Activated CD4-positive, alpha-beta T cell treated with anti-CD3 and anti-CD28 coated beads, Interleukin-10, Interleukin-2, amounts not matched to agents 100 ng/mL and 50 ng/mL, durations not matched to agents 16 hours and 8 hours (primary cell): ENCODE measurements around the gene C12orf42.
A peak's percentile ranks its signal among the peaks of the same experiment; 100 is the strongest.
"Not testable (repeated sequence)": the region's sequence is repeated elsewhere in the genome, so short reads cannot be mapped to it uniquely, and the experiment has no call there.

Experiments used
- DNase-seq: peaks from one replicate; pipeline ENCODE4 v3.0.0-alpha.2; 2020

C12orf42 gene

DNA sequence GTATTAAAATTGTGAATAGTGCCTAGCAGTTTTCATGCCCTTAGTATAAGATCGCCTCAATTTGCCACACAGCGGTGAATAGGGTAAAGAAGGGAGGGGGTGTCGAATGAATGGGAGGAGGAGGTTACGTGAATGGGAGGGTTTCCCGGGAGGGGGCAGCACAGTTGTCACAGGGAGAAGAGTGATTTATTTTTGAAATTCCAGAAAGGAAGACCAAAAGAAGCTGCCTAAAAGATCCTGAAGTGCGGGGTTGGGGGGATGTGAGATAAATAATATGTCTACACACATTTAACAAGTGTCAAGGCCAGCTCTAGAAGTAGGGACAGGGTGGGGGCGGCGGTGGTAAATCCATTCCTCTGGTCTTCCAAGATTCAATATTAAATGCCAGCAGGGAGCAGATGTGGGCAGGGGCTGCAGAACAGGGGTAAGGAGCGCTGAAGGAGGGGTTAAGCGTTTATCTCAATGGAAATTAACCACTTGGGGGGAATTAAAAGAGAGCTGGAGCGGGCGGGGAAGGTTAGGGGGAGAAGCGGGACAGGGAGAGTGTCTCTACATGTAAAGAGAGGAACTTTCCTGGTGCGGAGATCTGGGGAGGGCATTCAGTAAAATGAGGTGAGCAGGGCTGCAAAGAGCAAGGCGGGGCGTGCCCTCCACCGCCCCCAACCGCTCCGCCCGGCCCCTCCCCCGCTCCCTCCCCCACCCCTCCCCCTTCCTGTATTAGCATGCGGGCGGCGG, 867 bp downstream of the C12orf42 start:
- no peak for DNase-seq

DNA sequence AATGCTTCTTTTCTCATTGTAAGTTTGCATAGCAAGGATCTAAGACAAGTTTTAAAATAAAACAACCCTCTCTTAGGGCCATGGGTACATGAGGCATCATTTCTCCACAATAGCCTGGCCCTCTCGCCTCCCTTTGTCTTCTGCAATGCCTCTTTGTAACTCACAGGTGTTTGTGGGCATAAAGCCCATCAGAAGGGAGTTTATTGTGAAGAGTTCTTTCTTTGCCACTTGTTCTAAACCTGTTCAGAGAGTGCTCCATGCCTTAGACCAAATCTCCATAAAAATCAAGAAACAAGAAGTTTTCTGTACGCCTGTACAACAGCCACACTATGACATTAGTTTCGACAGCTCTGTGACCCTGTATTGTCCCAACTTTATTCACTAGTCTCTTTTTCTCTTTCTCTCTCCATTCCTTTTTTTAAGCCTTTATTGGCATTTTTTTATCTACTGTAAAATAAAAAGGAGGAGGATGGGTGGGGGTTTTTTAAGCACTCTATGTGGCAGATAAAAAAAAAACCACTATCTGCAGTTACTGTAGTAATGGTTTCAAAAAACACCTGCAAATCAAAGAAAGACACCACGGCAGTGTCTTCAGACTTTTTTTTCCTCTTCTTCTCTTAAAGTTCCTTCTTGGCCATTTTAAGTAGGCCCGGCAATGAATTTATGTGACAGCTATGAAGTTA, 1.6 kb downstream of the C12orf42 start:
- DNase-seq: no peak

DNA sequence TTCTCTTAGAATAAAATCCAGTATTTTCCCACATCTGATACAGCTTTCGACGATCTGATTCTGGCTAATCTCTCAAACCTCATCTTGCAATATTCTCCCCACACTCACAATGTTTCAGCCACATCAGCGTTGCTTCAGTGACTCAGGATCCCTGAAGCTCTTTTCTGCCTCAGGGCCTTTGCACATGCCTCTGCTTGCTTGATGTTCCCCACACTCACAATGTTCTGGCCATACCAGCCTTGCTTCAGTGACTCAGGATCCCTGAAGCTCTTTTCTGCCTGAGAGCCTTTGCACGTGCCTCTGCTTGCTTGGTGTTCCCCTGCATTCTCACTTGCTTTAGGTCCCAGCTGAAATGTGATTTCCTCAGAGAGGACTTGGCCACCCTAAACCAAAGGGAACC, 2.6 kb downstream of the C12orf42 start:
- no peak for DNase-seq

DNA sequence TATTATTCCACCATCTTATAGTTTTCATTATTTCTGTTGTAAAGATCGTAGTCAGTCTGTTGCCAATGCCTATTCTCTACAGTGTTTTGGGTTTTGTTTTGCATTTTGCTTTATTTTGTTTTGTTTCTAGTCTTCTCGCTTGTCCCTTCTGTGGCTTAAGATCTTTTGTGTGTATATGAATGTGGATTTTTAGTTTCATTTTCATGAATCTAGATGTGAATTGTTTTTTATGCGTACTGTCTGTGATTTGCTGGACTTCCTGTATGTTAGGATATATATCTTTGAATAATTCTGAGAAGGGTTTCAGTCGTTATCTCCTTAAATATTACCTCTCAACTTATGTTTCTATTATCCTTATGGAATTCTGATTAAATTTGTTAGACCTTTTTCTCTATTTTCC, 13.4 kb downstream of the C12orf42 start:
- no peak for DNase-seq

DNA sequence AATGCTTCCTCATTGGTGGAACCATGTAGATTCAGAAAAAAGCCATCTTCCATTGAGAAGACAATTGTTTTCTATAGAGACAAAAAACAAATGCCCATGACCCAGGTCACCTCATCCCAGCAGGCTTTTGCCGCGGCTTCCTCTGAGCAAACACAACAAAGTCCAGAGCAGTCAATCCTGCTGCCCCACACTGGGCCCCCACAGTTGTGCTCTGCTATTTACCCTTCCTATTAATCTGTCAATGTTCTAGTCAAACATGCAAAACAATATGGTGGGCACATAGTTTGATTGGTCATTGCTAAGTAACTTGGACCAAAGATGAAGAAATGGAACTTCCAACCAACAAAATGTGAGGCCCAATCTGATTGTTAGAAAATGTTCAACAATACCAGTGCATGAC, 20.7 kb downstream of the C12orf42 start:
- DNase-seq: no peak

DNA sequence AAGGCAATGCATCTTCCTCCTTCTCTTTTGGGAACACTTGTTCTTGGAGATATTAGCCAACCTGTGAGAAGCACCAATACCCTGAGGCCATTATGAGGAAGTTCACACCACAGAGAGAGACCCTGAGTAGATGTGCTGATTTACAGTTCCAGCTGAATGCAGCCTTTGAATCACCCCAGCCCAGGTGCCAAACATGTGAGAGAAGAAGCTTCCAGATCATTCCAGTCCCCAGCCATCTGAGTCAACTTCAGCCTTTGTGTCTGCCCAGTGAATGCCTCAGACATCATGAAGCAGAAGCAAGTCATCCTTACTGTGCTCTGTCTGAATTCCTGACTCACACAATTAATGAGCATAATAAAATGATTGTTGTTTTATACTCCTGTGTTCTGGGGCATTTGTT, 25.1 kb downstream of the C12orf42 start:
- no peak for DNase-seq

DNA sequence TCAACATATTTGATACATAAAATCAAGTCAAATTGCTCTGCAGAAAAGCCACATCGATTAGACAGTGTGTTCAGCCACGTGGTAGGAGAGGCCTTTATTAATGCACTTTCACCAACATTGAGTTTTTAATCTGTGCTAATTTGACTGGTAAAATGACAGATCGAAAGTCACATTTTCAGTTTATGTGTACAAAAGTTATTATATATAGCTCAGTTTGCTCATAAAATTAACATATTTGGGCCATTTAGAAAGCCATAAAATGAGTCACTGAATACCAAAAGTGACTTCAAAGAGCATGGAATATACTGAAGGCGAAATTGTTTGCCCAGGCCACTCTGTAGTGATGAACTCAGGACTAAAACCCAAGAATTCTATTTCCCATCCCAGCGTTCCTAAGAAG, 26.0 kb downstream of the C12orf42 start:
- no peak for DNase-seq

DNA sequence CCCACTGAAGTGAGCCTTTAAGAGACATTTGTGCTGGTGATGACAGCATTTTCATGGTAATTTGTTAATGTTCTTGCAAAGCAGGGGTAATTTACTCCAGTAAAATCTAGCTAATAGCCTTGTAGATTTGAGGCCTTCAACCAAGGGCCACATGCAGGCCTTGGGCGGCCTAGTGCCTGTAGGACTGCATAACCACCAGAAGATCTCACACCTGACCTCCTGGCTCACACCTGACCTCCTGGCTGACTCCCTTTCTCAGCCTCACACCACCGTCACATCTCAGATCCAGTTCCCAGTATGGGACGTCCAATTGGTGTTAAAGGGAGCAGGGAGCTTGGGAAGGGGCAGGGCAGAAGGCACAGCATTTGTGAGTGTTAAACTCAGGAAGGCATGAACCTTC, 26.9 kb downstream of the C12orf42 start:
- no peak for DNase-seq

DNA sequence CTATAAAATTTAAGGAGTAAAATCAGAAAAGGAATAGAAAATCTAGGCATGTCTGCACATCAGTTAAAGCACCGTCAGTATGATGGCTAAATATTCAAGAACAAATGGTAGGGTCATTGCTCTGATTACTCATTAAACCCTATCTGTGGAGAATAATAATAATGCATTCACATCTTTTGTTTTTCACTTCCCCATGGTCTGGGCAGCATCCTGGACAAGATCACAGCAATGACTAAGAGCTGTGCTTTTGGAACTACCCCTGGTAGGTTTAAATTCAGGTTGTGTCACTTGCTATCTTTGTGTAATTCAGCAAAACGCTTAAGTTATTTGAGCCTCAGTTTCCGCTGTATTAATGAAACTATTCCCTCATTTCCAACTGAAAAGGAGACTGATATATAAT, 33.1 kb downstream of the C12orf42 start:
- no peak for DNase-seq

DNA sequence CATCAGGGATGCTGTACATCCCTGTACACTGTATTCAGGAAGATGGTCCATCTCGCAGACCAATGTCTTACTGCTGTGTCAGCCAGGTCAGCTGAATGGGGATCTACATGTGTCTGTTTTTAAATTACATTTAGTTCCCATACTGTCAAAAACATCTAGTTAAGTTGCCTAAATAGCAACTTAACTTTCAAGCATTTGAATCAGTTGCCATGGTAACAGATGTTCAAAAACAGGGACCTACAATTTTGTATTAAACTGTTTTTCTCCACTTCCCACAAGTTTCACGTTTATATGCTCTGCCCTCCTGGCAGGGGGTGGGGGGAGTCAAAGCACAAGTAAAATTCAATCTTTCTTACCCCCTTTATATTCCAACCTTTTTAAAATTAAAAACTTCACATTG, 38.3 kb downstream of the C12orf42 start:
- DNase-seq: no peak

DNA sequence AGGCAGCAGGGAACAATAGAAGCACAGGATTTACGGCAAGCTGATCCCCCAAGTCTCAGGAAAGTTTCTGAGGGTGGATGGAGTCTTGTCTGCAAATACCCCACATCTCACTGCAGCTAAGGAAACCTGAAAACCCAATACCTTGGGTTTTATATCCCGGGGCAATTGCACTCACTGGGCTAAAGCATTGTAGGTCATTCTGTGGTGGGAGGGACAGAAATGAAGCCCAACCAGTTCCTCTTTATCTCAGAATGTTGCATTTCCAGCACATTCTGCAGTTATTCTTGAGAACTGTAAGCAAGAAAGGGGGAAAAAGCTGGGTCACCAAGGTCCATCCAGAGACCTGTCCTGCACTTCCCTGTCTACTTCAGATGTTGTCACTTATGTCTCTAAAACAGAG, 39.8 kb downstream of the C12orf42 start:
- no peak for DNase-seq

DNA sequence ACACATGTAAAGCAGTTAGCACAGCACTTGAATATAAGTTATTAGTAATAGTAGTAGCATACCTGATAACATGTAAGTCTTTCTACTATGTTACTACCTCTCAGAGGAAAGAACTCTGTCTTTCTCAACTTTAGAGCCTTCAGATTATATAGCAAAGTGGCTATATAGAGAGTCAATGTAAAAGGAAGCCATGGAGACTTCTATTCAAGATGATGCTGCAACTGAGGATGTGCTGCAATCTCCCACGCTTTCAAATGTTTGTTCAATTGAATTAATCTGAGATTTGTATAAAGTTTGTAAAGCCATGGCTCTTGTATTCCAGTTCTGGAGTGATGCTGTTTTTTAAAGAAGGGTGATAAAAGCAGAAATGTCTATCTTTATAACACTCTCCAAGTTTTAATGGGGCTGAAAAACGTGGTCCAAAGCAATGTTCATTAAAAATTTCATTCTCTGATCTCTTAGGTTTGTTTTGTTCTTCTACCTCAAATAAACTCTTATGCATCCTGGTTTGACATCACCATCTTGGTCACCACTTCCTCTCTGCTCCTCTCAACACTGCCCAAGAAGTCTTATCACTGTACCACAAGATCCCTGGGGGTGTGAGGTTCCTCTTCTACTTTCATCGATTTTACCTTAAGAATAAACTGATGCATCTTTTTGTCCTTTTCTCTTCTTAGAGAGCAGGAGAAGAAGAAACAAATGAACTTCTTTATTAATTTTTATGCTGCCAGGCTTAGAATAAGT, 40.6 kb downstream of the C12orf42 start:
- DNase-seq: peak; percentile 39

DNA sequence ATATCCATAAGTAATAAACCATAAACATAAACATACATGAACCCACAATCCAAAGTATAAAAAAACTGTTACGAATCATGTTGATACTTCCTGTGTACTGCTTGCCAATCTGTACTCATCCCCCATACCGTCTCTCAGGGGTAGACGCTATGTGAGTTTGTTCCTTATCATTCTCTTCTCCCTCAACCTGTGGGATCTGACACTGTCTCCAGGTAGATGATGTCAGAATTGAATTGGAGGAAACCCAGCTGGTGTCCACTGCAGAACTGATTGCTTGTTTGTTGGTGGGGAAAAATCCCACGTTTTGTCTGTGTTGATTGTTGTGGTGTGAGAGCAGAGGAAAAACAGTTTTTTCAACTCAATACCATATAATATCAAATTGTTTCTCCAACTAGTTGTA, 50.8 kb downstream of the C12orf42 start:
- no peak for DNase-seq

DNA sequence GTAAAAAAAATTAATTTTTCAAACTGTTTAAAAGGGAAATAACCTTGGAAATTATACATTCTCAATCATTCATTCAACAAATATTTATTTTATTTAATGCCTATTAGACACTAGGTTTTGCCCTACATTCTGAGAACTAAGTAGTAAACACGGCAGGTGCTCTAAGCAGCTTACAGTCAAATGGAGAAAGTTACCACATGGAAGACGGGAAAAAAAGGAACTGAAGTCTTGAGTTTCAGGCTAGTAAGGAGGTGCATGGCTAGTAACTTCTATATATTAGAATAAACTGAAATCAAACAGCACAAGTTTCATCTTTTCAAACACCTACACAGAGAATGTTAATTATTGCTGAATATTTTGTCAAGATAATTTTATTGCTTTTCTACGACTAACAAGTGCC, 52.9 kb downstream of the C12orf42 start:
- no peak for DNase-seq

DNA sequence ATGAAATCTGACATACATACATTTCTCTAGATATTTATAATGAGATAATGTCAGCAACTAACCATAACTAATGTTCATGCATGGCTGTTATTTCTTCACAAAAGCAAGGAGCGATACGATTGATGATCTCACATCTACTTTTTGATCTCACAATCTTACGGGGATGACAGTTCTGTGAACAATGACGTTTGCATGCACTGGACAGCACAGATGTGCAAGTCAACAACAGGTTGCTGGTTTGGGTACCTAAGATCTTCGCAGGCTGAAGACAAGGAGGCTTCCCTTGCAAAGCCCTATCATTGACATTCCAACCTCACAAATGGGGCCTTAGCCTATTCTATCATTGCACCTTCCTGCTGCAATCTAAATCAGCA, 53.6 kb downstream of the C12orf42 start:
- no peak for DNase-seq

DNA sequence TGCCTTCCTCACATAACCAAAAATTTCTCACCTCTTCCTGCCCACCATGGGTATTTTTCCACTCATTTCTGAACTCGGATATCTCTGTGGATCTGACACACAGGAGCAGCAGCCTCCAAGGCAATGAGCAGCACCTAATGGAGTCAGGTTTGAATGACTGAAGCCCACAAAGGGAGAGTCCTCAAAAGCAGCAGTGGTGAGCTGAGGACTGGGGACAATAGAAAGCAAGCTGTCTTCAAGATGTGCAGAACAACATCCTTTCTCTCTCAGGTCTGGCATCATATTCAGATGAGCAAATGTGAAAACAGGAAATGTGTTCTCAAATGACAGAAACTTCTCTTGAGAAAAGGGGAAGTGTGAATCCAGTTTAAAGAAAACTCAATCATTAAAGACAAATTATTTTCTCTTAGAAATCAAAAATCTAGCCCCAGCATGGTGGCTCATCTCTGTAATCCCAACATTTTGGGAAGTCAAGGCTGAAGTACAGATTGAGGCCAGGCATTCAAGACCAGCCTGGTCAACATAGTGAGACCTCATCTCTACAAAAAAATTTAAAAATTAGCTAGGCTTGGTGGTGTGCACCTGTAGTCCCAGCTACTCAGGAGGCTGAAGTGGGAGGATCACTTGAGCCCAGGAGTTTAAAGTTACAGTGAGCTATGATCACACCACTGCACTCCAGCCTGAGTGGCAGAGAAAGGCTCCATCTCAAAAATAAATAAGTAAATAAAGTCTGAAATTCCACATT, 54.2 kb downstream of the C12orf42 start:
- DNase-seq: peak; percentile 83

DNA sequence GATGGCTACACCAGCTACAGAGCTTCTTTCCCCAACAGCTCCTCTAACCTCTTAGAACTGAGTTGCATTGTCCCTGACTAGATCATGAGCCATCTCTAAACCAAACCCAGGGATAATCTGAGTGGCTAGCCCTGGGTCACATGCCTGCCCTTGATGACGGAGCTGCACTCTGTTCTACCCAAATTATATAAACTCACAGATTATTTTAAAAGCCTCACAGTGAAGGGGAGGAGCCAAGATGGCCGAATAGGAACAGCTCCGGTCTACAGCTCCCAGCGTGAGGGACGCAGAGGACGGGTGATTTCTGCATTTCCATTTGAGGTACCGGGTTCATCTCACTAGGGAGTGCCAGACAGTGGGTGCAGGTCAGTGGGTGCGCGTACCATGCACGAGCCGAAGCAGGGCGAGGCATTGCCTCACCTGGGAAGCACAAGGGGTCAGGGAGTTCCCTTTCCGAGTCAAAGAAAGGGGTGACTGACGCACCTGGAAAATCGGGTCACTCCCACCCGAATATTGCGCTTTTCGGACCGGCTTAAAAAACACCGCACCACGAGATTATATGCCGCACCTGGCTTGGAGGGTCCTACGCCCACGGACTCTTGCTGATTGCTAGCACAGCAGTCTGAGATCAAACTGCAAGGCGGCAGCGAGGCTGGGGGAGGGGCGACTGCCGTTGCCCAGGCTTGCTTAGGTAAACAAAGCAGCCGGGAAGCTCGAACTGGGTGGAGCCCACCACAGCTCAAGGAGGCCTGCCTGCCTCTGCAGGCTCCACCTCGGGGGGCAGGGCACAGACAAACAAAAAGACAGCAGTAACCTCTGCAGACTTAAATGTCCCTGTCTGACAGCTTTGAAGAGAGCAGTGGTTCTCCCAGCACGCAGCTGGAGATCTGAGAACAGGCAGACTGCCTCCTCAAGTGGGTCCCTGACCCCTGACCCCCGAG, 61.3 kb downstream of the C12orf42 start:
- DNase-seq: not testable (repeated sequence)

DNA sequence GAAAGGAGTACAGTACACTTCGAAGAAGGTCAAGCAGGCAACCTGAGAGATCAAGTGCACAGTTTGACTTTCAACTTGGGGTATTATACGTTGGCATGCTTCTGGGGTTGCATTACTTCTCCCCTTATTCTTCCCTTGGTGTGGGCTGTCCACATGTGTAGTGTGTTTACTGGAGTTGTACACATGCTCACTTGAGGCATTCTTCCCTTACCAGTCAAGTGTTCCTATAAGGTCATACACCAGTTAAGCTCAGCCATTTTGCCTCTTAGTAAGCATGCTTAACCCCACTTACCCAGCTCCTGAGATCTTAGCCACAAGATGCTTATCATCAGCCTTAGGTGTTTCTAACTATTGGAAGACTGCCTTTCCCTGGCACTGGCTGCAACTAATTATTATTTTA, 63.8 kb downstream of the C12orf42 start:
- no peak for DNase-seq

DNA sequence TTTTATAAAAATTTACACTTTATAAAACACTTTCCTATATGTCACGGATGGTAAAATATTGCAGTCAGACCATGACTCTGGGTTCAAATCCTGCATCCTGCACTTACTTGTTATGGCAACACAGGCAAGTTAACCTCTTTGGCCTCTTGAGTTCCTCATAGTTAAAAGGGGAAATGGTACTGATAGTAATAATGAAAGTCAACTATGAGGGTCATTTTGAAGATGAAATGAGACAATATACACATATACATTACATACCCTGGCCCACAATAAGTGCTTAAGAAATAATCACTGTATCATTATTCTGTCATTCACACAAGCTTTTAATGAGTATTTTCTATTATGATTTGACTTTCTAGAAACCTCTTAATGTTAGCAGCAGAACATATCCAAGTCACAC, 64.4 kb downstream of the C12orf42 start:
- DNase-seq: no peak

DNA sequence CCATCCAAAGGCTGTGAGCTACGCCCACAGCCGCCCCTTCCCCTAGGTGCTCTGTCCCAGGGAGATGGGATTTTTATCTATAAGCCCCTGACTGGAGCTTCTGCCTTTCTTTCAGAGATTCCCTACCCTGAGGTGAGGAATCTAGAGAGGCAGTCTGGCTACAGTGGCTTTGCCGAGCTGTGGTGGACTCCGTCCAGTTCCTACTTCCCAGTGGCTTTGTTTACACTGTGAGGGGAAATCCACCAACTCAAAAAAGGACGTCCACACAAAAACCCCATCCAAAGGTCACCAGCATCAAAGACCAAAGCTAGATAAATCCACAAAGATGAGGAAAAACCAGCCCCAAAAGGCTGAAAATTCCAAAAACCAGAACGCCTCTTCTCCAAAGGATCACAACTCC, 70.1 kb downstream of the C12orf42 start:
- DNase-seq: not testable (repeated sequence)

DNA sequence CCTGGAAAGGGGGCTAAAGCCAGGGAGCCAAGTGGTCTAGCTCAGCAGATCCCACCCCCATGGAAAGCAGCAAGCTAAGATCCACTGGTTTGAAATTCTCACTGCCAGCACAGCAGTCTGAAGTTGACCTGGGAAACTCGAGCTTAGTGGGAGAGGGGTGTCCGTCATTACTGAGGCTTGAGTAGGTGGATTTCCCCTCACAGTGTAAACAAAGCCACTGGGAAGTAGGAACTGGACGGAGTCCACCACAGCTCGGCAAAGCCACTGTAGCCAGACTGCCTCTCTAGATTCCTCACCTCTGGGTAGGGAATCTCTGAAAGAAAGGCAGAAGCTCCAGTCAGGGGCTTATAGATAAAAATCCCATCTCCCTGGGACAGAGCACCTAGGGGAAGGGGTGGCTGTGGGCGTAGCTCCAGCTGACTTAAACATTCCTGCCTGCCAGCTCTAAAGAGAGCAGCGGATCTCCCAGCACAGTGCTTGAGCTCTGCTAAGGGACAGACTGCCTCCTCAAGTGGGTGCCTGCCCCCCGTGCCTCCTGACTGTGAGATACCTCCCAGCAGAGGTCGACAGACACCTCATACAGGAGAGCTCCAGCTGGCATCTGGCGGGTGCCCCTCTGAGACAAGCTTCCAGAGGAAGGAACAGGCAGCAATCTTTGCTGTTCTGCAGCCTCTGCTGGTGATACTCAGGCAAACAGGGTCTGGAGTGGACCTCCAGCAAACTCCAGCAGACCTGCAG, 70.8 kb downstream of the C12orf42 start:
- DNase-seq: not testable (repeated sequence)

DNA sequence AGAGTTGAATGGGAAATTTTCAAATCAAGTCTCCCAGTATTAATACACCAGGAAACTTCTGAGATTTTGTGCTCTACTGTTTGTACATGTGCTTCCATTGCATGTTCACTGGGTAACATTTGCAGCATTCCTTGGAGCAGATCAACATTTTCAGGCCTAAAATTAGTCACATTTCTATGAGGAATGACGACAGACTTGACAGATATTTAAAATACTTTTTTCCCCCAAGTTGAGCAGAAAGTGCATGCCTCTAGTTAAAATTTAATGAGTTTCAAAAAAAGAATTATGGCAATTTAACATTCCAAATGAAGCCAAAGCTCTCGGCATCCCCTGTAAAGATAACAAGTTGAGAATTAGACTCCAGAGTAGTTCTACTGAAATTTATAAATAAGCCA, 72.3 kb downstream of the C12orf42 start:
- no peak for DNase-seq
